SU-DHL-6 (cell line): ENCODE results near the gene TCF12.

Source experiments
- EZH2phosphoT487 ChIP-seq: fragments of 200-600 bp; sonication (generic), shearing (Covaris generic); conservative IDR thresholded peaks from 2 replicates; pipeline ENCODE4 v1.6.1; 2018; ENCODE audit warnings: mild to moderate bottlenecking, antibody characterized with exemption, low read length, moderate library complexity, mixed read lengths
- TF ChIP-seq, protein P1 (sequence below): fragments of 200-600 bp; sonication (generic); IDR thresholded peaks from one replicate; pipeline ENCODE4 v1.5.1; 2017; ENCODE audit warnings: antibody characterized with exemption, mild to moderate bottlenecking, low read length, moderate library complexity; ENCODE audit not compliant: insufficient read depth, poor library complexity, severe bottlenecking

- TF ChIP-seq, protein P1, sequence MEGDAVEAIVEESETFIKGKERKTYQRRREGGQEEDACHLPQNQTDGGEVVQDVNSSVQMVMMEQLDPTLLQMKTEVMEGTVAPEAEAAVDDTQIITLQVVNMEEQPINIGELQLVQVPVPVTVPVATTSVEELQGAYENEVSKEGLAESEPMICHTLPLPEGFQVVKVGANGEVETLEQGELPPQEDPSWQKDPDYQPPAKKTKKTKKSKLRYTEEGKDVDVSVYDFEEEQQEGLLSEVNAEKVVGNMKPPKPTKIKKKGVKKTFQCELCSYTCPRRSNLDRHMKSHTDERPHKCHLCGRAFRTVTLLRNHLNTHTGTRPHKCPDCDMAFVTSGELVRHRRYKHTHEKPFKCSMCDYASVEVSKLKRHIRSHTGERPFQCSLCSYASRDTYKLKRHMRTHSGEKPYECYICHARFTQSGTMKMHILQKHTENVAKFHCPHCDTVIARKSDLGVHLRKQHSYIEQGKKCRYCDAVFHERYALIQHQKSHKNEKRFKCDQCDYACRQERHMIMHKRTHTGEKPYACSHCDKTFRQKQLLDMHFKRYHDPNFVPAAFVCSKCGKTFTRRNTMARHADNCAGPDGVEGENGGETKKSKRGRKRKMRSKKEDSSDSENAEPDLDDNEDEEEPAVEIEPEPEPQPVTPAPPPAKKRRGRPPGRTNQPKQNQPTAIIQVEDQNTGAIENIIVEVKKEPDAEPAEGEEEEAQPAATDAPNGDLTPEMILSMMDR, result no peak
- TF ChIP-seq EZH2phosphoT487, result no peak
Measured at GRCh38 chr15:57095896-57096295, 177.5 kb downstream of the TCF12 start.
